HG03025 (cell line): ENCODE data around the gene TNNC1.

Experiments used
- ATAC-seq: cut with Tn5 transposase; IDR thresholded peaks from one replicate; pipeline ENCODE4 v1.9.1; 2021; ENCODE audit warnings: mild to moderate bottlenecking, moderate library complexity; ENCODE audit not compliant: unreplicated experiment, low FRiP score

TNNC1 gene

GRCh38 chr3:52458770-52459545, 5.1 kb upstream of the TNNC1 start:
- ATAC-seq: no peak

GRCh38 chr3:52458031-52458760, 4.4 kb upstream of the TNNC1 start:
- ATAC-seq: no peak

- ATAC-seq: no peak
Observed at GRCh38 chr3:52456800-52457183, 3.0 kb upstream of the TNNC1 start.

DNA sequence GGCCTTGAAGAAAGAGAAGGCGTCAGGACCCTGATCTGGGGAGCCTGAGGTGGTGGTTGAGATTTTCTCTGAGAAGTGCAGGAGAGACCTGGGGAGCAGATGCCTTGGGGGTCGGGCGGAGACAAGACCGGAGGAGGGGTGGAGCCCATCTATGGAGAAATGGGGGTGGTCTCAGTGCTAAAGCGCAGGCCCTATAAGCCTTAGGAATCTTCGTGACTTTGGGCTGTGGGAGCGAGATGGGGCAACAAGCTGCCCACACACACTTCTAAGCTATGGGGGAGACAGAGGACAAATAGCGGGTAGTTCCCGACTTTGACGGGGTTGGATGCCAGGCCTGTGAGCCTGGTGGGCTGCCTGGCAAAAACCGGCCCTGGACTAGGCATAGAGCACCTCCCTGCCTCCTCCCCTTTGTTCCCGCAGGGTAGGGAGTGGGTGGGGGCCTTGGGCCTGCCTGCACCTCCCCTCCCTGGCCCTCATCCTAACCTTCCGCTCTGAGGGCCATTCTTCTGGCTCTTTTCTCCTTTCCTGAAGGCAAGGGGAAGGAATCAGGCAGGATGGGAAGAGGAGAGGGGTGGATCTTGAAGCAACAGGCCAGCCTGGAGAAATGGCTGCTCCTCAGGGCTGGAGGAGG, 2.4 kb upstream of the TNNC1 start:
- no peak for ATAC-seq

DNA sequence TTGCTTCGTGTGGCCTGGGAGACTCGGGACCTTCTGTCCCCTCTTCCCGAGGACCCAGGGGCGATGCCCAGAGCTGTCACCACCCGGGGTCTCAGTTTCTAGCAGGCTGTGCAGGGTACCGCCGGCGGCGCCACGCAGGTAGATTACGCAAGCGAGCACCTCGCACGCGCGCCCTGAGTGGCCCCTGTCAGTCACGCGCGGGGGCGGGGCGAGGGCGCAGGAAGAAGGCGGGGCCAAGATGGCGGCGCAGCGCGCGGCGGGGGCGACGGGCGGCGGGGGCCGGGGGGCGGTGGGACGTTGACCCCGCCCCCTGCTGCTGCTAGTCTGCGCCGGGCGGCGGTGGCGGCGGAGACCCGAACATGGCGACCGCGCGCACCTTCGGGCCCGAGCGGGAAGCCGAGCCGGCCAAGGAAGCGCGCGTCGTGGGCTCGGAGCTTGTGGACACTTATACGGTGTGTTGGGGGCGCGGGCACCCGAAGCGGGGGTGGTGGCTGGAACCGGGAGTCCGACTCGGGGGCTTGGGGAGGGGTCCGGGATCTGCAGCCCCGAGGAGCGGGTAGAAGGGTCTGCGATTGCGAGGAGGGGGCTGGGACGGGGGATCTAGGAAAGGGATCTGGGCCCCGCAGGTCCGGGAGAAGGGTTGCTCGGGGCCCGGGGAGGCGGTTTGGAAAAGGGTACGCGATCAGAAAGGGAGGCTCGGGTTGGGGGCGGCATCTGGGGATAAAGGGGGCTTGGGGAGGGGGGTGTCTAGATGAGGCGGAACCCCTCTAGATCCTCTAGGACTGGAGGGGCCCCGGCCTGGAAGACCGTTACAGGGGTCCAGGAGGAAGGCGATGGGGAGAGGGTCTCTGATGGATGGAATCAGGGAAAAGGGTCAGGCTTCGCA, 1.7 kb upstream of the TNNC1 start, which contains the start of gene NISCH:
Gene NISCH, plus strand, starts transcription at position 322 of the 886 bp plus-strand sequence. Its CDS starts 38 bp downstream, at position 360.
- peak; percentile 64 for ATAC-seq

GRCh38 chr3:52454938-52455282, 1.1 kb upstream of the TNNC1 start:
- ATAC-seq: peak; percentile 3

- ATAC-seq: no peak
Observed at GRCh38 chr3:52454250-52454937, 553 bp upstream of the TNNC1 start.

DNA sequence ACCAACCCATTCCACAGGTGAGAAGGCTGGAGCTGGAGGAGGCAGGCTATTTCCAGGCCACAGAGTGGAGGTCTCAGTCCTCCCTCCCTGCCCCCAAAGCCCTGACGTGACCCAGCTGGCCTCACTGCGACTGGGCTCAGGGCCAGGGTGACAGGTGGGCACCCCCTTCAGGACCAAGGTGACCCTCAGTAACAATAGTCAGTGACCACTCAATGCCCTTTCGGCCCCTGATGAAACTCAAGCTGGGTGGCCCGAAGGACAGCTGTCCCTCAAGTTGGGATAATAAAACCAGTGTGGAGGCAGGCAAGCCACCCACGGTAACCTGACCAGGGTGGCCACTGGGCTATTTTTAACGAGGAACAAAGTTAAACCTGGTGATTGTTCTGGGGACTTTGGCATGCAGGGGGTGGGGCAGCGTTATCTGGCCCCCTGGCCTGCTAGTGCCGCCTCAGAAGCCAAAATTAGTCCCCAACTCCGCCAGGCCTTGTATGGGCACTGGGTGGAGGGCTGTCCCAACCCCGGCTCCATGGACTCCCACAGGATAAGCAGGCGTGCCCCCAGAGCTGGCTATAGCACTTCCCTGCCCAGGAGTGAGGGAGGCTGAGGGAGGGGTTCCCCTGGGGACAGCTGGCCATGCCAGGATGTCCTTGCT, 1.1 kb downstream of the TNNC1 start:
- no peak for ATAC-seq

GRCh38 chr3:52452126-52452525, 1.7 kb downstream of the TNNC1 start:
- no peak for ATAC-seq

GRCh38 chr3:52451237-52452083, 2.4 kb downstream of the TNNC1 start:
- no peak for ATAC-seq

- no peak for ATAC-seq
Observed at GRCh38 chr3:52450489-52451236, 3.2 kb downstream of the TNNC1 start.

GRCh38 chr3:52447512-52448355, 6.1 kb downstream of the TNNC1 start:
- no peak for ATAC-seq

GRCh38 chr3:52446631-52447511, 7.0 kb downstream of the TNNC1 start:
- ATAC-seq: no peak

DNA sequence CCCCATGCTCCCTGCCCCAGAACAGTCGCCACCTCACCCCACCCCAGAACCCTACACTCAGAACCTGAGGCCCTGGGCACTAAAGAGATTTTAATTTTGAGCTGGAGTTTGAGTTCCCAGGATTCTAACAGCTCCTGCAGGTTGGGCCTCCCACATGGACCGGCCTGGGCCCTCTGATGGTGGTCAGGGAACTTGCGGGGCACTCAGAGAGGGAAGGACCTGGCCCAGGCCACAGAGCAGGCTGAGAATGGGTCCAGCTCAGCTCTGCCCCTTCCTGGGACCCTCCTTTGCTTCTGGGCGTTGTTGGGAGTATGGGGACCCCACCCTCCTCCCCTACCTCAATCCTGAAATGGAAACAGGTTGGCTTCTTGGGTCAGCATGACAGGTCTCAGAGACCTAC, 7.8 kb downstream of the TNNC1 start:
- no peak for ATAC-seq

DNA sequence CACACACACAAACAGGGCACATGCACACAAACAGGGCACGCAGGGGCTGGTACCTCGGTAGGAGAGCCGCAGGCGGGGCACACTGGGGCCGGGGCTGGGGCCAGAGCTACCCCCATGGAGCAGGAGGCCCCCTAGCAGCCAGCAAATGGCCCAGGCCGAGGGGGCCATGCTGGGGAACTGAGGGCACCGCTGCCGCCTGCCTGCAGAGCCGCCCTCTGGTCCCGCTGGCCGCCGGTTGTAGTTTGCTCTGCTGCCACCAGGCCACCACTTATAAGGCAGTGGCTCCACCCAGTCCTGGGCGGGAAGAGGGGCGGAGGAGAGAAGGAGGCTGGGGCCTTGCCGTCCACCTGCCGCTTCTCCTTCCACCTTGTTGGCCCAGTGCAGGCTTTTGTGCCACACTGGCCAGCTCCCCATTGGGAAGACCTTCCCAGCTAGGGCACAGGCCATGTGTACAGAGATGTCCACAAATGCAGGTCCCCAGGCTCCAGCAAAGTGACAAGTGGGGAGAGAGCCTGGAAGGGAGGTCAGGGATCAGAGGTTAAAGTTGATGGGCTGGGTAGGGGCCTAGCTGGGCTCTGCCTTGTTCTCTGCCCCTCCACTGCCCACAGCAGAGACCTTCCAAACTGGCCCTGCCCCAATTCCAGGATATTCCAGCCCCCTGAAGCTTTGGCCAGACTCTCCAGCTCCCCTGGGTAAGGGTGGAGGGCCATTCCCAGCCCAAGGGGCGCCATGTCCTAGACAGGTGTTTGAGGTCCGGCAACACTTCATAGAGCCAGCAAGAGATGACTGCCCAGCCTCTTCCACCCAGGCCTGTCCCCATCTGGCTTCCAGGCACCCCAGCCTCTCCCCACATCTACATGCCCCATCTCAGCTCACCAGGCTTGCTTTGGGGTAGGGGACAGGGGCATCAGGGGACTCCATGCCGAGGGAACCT, 8.7 kb downstream of the TNNC1 start, which contains the start of gene SEMA3G:
Gene SEMA3G, minus strand, starts transcription at position 244 of the 934 bp plus-strand sequence. Its CDS starts 76 bp downstream, at position 168.
- ATAC-seq: peak; percentile 53
